GM19025 (cell line): ENCODE data around the gene TARBP1.
A peak's percentile ranks its signal among the peaks of the same experiment; 100 is the strongest.
"Not testable (repeated sequence)": the region's sequence is repeated elsewhere in the genome, so short reads cannot be mapped to it uniquely, and the experiment has no call there.

Source experiments
- ATAC-seq: cut with Tn5 transposase; IDR thresholded peaks from one replicate; pipeline ENCODE4 v1.9.1; 2021; ENCODE audit warnings: mild to moderate bottlenecking, low read depth, moderate library complexity; ENCODE audit not compliant: unreplicated experiment

TARBP1 gene

DNA sequence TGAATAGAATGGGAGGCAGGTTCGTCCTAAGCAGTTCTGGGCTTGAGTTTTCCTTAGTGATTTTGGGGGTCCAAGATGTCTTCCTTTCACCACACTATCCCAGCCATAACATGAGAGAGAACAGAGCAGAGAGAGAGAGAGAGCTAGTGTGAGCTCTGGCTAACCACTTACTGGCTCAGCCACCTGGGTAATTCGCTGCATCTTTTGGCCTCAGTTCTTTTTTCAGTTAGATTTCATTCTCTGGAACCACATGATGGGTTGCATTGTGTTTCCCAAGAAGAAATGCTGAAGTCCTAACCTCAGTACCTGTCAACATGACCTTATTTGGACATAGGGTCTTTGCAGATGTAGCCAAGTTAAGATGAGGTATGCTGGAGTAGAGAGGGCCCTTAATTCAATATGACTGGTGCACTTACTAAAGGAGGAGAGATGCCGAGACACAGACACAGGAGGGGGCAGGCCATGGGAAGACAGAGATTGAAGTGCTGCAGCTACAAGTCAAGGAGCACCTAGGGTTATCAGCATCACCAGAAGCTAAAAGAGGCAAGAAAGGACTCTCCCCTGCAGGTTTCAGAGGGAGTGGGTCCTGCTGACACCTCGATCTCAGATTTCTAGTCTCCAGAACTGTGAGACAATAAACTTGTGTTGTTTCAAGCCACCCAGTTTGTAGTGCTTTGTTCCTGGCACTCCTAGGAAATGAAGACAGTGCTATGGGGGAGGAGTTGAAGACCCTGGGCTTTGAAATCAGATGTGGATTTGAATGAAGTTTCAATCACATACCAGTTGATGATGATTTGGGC is 26.2 kb upstream of the TARBP1 start:
- no peak for ATAC-seq

DNA sequence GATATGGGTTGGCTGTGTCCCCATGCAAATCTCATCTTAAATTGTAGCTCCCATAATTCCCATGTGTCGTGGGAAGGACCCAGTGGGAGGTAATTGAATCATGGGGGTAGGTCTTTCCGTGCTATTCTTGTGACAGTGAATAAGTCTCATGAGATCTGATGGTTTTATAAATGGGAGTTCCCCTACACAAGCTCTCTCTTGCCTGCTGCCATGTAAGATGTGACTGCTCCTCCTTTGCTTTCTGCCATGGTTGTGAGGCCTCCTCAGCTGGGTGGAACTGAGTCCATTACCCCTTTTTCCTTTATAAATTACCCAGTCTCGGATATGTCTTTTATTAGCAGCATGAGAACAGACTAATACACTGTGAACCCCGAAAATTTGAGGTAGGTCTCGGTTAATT is 25.3 kb upstream of the TARBP1 start:
- ATAC-seq = not testable (repeated sequence)

DNA sequence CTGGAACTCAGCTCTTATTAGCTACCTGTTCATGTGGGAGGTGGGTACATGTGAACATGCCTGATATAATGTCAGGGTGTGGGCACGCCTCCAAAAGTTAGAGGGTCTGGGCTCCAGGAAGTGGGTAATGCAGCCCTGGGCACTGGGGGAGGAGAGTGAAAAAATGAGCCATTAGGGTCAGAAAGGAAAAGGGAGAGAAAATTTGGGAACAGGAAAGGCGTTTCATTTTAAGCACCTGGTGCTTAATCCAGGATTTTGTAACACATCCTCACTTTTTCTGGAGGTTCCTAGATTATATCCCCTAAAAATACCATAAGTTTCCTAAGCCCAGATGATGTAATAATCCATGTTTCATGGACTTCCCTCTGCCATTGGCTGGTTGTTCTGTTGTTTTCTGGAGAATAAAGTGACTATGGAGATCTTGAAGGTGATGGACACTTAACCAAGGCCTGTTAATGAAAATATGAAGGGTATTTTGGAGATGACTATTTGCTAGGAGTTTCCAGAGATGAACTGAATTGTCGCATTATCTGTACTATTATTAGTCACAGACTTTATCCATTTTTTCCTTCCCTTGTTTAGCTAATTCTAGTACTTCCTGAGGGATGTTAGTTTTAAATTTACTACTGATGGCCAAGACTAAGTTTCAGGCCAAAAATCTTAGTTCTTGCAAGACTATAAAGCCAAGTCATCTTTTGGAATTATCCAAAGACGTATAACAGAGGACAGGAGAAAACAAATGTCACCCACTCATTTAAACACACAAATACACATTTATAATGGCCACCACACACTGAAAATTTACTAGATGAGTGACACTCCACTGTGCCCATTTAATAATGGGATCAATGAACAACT is 24.4 kb upstream of the TARBP1 start:
- ATAC-seq = no peak

DNA sequence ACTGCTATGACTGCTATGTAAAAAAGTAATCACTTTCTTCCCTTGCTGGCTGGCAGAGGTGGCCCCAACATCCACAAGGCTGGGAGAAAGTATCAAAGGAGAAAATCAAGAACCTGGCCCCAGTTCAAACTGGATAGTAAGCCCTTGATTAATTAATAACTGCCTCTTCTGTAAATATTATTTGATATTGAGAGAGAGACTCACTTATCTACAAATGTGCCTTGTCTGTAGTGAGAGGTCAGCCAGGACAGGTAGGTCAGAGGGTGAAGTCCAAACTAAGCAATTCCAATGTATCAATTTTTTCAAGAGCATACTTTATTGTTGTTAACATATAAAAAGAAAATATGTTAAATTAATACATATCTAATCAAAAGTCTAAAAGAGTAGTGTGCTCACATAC is 23.8 kb upstream of the TARBP1 start:
- no peak for ATAC-seq

DNA sequence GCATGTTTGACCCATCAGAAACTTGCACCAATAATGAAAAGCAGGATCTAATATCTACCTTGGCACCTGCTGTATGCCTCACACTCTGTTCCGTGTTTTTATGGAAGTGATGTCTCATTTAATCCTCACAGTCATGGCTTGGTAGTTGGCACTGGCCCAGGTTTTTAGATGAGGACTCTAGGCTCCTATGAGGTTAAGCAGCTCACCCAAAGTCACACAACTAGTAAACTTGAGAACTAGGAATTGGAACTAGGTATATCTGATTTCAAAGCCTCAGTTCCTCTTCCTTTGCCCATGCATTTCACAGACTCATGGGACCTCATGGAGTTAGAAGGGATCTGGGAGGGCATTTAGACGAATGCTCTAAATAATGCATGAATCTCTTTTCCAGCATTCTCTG is 21.3 kb upstream of the TARBP1 start:
- ATAC-seq = no peak

DNA sequence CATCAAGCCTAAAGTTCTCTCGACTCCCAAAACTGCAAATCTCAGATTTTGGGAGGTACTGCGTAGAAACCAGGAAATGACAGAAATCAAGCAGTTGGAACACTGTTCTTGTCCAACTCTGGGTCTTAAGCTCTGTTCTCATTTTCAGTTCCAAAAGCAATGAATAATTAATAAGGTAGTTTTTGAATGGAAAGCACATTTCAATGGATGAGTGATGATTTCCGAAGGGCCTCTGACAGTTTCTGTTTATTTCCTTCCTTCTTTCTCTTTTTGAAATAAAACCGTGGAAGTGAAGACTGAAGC is 20.9 kb upstream of the TARBP1 start:
- no peak for ATAC-seq

DNA sequence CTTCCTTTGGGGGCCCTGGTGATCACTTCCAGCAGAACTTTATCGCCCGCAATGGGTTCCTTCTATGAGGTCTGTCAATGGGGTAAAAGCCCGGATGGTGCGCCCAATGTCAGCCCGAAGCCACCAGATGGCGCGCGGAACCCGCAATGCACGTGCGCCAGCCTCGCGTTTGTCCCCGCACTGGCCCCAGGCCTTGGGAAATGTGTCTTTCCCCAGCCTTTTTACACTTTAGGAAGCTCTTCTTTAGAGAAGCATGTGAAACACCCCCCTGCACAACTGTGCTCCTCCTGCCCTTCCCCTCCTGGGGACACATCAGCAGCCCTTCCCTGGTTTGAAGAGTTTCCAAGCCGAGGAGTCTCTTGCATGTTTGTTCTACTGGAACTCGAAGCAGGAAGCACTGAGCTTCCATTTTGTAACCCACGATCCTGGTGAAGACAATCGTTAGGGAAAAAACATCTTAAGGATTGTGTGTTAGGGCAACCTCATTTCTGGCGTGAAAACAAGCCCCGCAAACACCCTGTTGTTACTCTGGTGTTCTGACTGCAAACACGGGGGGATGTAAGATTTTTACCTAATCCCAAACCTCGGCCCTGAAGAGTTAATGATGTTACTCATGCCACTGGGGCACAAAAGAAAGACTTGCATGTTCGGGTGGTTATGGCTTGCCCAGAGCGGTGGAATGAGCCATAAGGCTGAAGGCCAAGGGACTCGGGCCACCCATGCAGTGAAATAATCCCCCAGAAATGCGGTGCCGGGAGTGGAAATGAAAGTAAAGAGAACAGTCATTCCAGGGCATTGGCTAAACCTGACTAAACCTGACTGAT is 20.4 kb upstream of the TARBP1 start:
- ATAC-seq = no peak

DNA sequence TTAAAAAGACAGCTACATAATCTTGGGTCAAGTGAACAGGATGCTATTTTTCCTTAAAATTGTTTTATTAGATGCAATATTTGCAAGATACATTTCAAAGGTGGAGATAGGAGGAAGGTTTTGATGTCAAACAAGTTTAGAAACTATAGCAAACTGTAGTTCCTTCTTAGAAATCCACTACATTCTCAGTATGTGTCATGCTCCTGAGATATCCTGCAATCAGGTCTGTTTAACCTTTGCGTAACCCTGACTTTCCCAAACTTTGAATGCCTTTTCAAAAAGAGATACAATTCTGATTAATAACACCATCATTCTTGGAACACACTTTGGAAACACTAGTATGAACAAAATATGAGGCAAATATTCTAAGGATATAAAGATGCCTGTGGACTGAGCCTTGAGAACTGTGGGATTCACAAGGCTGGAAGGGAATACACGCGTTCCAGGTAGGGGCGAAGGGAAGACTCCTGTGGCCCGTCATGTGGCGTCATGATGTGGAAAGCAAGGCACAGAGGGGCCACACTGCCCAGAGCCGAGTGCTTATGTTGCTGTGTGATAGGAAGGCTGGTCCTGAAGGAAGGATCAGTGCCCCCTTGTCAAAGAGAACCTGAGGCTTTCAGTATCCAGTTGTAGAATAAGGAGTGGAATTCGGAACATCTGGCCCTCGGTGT is 19.6 kb upstream of the TARBP1 start:
- no peak for ATAC-seq

DNA sequence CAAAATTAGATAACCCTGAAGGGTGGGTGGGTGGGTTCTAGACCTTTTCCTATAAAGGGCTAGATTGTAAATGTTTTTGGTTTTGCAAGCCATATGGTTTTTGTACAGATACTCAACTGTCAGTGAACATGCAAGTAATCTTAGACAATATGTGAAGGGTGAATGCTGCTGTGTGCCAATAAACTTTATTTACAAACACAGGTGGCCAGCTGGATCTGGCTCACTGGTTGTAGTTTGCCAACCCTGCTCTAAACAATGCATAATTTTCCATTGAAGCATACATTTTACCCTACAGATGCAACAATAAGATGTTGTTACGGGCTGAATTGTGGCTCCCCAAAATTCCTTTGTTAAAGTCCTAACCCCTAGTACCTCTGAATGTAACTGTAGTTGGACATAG is 18.6 kb upstream of the TARBP1 start:
- no peak for ATAC-seq

DNA sequence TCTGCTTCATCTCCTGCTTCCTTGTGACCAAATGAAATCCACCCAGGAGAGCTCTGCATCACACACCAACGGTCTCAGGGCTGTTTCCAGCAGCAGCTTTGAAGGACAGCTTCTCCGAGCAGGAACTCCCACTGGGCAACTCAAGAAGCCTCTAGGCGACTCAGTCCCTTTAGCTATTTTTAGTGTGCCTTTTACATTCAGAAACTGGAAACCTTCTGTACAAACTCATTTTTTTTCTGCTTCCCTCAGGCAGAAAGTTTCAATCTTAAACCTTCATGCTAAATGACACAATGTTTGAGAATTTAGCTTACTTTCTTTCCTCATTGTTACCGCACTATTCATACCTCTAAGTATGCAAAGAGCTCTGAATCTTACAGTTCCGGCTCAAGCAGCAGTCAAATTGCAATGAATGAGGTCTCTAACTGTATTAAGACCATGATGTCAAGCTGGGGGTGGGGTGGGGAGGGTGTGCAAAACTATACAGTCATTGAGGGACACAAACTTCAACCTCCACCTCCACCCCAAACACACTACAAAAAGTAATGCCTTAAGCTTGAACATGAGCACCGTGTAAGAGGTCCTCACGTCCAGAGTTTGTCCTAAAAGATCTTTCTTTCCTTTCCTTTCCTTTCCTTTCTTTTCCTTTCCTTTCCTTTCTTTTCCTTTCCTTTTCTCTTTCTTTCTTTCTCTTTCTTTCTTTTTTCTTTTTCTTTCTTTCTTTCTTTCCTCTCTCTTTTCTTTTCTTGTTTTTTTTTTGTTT is 16.4 kb upstream of the TARBP1 start:
- ATAC-seq = peak; percentile 60

DNA sequence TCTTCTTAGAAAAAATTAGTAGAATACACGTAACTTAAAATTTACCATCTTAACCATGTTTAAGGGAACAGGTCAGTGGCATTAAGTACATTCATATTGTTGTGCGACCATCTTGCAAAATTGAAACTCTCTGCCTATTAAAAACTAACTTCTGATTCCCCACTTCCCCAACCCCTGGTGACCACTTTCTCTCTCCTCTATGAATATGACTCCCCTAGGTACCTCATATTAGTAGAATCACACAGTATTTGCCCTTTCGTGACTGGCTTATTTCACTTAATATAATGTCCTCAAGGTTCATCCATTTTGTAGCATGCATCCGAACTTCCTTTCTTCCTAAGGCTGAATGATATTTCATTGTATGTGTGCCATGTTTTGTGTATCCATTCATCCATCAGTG is 15.1 kb upstream of the TARBP1 start:
- ATAC-seq = no peak

DNA sequence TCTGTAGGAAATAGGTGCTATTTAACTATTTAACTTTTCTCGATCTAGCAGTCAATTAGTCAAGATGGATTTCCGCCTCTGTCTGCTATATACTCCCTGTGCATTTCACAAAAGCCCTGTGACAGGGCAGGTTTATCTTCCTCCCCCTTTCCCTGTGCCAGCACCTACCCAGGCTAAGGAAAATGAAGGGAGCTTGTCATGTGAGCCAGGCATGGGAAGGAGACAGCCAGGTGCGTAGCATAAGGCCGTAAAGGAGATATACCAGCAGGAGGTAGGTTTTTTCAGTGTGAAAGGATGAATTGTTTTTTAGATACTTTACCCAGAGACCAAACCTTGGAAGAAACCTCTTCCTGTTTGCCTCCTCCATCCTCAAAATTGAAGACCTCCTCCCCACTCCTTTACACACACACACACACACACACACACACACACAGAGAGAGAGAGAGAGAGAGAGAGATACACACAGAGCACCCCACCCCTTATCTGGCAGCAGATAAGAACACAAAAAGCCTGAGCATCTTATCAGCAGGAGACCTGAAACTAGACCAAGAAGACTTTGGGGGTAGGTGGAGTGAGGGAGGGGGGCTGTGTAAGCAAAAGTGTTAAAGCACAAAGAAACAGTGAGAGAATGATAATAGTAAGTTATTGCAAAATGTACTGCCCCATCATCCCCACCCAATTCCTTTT is 12.0 kb upstream of the TARBP1 start:
- ATAC-seq = no peak

DNA sequence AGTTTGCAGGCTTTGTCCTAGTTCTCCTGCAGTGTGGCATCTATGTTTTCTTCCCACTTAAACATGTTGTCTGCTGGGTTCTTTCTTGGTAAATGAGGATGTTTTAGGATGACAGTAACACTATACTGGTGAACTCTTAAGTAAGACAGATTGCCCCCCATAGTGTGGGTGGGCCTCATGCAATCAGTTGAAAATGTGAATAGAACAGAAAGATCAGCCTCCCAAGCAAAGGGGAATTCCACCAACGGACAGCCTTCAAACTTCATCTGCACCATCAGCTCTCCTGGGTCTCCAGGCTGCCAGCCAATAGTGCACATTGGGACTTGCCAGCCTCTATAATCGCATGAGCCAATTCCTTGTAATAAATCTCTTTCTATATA is 10.7 kb upstream of the TARBP1 start:
- no peak for ATAC-seq

DNA sequence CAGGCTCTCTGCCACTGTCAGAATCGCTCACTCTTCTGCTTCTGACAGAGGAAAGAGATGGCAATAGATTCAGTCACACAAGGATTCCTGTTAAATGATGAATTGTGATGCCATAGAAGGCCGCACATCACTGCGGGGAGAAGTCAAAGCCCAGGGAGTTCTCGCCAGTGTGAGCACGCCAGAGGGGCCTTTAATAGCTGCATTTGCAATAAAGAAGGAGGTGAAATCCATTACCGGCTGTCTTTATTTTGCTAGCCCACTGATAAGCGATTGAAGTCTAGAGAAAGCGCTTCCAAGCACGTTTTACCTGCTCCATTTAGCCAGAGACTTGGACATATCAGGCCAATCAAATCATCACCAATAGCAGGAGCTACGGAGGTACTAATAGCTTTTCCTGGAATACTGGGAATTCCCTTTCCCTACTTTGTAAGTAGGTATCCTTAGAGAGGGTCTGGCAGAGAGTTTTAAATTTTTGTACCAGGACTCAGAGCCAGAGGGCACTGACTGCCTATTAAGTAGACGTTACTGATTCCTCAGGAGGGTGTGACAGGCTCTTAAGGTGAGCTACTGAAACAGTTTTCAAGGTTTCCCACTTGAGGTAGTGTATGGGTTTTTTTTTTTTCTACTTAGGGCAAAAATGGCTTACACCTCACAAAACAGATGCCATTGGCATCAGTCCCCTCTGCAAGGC is 10.2 kb upstream of the TARBP1 start:
- no peak for ATAC-seq

DNA sequence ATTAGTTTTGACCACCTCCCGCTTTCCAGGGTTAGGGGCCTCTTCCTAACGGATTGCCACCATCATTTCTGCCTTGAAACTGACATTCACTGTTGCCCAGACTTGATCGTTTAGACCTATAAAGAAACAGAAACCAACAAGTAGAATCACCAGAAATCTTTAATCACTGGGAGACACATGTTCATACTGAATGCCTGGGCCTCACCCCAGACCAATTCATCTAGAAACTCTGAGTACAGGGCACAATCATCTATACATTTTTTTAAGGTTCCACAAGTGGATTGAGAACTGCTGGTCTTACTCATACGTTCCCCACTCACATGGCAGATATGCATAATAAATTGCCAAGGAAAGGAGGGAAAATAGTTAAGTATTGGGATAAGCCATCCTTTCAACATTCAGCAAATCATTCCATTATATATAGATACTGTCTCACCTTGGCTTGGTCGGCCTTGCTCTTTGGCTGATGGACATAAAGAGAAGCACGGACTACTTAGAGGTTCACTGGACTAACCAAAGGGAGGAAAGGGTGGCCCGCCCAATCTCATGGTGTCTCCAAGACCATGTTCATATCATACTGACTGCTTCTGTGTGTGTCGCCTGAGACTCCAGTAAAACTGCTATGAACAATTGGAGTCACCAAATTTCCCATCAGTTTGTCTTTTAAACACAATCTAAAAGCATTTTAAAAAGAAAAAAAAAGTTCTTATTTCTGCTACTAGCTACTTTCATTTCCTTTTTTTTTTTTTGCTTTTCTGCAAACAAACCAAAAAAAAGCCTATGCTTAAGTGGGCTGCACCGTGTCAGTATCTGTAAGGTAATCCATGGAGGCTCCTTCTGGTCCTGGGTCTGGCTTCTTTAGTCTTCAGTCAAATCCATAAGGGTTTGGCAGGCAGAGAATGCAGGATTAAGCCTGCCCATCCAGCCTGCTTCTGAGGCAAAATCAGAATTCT is 9.4 kb upstream of the TARBP1 start:
- no peak for ATAC-seq

DNA sequence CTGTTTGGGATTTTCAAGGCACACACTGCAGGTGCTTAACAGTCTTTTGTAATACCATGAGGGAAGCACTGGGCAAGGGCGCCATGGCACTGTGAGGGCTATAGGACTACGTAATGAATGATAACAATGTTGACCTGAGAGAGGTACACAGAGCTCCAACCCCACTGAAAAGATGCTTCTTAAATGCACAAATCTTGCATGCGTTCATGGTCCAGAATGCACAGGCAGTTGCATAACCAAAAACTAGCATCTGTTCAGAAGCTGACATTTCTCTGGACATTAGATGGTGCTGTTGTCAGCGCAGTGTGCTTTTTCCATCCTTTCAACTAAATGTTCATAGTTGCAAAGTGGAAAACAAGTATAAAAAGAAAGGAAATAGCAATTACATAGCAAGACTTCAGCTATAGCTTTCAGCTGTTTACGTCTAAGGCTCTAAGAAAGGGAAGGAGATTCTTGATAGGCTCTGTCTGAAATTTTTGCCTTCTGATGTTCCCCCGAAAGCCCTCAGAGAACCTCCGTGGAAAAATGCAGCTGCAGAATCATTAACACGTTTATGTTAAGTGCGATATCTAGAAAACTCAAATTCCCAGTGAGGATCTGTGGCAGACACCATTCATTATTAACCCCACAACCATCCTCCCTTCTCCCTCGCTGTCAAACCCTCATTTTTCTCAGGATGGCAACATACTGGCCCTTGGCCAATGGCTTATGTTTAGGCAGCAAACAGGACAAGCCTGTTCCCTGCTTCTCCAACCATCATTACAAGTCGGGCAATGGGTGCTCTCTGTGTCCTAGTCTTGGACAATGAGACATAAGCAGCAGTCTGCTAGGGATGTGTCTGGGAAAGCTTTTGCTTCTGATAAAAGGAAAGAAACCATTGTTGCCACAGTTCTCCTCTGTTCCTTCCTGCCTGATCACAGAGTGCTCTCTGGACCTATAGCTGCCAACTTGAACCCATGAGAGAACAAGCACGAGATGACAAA is 8.2 kb upstream of the TARBP1 start:
- no peak for ATAC-seq
